ENCODE measurements around the gene AATF. TPM values are rescaled to one million over a fixed set of nuclear protein-coding genes. Genes with fewer than 3 reads are reported as not detected.
A peak's percentile ranks its signal among the peaks of the same experiment; 100 is the strongest.

Gene AATF
- total and polyA plus RNA-seq, 2 donors (not counting 1 experiment from before 2014, with no cell fraction given): 23.9 to 54.8 TPM

- Histone ChIP-seq H3K9me3 (ENCODE audit: control extremely low read depth in 1 of 3, control insufficient read depth in 2 of 3, insufficient read depth in 1 of 3, low read length in 2 of 3) (peaks cover 0 to 79% (median 18%) of the 10 kb centered on the region in 3 donors), H4K20me1 (ENCODE audit: control insufficient read depth, insufficient read depth, low read length, poor library complexity, severe bottlenecking) (peaks cover 29% of the 10 kb centered on the region), H3K9ac (ENCODE audit: low read length) (no peak overlapping the region), H3K36me3 (replicated peaks in 1 of 2; ENCODE audit: control extremely low read depth in 1 of 2, control insufficient read depth in 1 of 2, extremely low read depth in 1 of 2, insufficient read depth in 2 of 2, low read length in 1 of 2) (no peaks in the 10 kb centered on the region), H3K4me1 (ENCODE audit: control insufficient read depth in 2 of 2, insufficient read depth in 2 of 2, low read length in 2 of 2) (peaks cover 67 to 81% of the 10 kb centered on the region in 2 donors), H2AFZ (ENCODE audit: insufficient read depth, low read depth, low read length, poor library complexity, severe bottlenecking) (no peak overlapping the region), H3K27me3 (replicated peaks in 1 of 4; ENCODE audit: control extremely low read depth in 1 of 4, control insufficient read depth in 3 of 4, insufficient read depth in 4 of 4, low read length in 3 of 4) (peaks cover 0 to 98% (median 91%) of the 10 kb centered on the region in 4 experiments), H3K27ac (ENCODE audit: low read length in 2 of 2) (no peak overlapping the region), H3K4me3 (ENCODE audit: control extremely low read depth in 1 of 5, extremely low read depth in 1 of 5, insufficient read depth in 1 of 5, low read depth in 2 of 5, low read length in 4 of 5) (no peak overlapping the region), H3K79me2 (ENCODE audit: control insufficient read depth, insufficient read depth, low read length) (no peaks in the 10 kb centered on the region), H3K4me2 (replicated peaks; ENCODE audit: low read depth, low read length, poor library complexity, severe bottlenecking) (no peak overlapping the region)
- DNase-seq: peak; percentile 47
- 13% methylated on average over 49 of the region's 52 CpGs for WGBS (ENCODE audit: insufficient coverage)
- H3K4me3 Mint-ChIP-seq: no peak overlapping the region
- H3K27ac Mint-ChIP-seq: peak overlapping the region; percentile 59
- peaks cover 73% of the 10 kb centered on the region for H3K27me3 Mint-ChIP-seq
- TF ChIP-seq EZH2 (IDR thresholded peaks at IDR 0.05; ENCODE audit: borderline replicate concordance, insufficient read depth, low read depth, low read length, poor library complexity, severe bottlenecking): no peak
- TF ChIP-seq CTCF (IDR thresholded peaks at IDR 0.05): no peak
- peaks cover 43% of the 10 kb centered on the region for H3K4me1 Mint-ChIP-seq
- no peak for ATAC-seq (ENCODE audit: low read depth)
- no peaks in the 10 kb centered on the region for H3K9me3 Mint-ChIP-seq (ENCODE audit: insufficient read depth)
- intact Hi-C loops (cut with micrococcal nuclease): loop anchor here (10.0 kb wide), 1 partner anchor 804 kb away; the partner anchor contains the start of gene HNF1B
- ChIA-PET CTCF (no interaction called here), POLR2A (no interaction called here)
Observed at GRCh38 chr17:36940313-36941264, 8.2 kb upstream of the AATF start.

All from B cell (primary cell).